ENCODE results near the gene ACOX1. TPM values are rescaled to one million over a fixed set of nuclear protein-coding genes. Genes with fewer than 3 reads are reported as not detected.

ACOX1 gene
- total and polyA plus RNA-seq, 4 donors = 32.7 to 63.6 (median 46.2) TPM

DNA sequence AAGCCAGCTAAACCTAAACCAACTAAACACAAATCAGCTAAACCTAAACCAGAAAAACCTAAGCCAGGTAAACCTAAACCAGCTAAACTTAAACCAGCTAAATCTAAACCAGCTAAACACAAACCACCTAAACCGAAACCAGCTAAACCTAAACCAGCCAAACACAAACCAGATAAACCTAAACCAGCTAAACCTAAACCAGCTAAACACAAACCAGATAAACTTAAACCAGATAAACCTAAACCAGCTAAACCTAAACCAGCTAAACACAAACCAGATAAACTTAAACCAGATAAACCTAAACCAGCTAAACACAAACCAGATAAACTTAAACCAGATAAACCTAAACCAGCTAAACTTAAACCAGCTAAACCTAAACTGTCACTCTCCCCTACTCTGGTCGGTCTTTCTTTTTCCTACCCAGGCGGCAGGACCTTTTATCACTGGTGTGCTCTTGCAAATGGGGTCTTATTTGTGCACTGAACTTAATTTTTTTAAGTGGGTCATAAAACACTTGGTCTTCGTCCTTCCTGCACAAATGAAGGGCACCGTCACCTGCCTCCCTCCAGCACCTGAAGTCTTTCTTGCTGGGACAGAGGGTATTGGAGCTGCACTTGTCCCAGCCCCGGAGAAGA, 41.0 kb upstream of the ACOX1 start:
- H3K9me3 ChIP-seq (ENCODE audit: control insufficient read depth, insufficient read depth, low read length) = no peaks in the 10 kb centered on the region

DNA sequence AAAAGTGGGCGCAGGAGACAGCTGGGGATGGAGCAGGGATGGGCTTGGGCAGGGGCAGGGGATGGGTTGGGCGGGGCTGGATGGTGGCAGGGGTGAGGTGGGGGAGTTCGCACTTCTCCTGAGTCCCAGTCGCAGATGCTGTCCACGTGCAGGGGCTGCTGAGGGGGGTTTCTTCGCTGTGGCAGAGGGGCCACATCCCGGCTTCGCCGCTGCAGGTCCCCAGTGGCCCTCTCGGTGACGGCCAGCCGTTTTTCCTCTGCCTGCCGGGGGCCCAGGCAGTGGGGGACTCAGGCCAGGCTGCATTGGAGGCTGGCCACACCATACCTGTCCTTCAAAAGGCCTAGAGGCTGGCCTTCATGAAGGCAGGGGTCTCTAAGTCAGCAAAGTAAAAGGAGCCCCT, 39.8 kb upstream of the ACOX1 start:
- no peak overlapping the region for H3K4me3 ChIP-seq (ENCODE audit: low read depth, low read length)
- H3K9me3 ChIP-seq (ENCODE audit: control insufficient read depth, insufficient read depth, low read length) = no peaks in the 10 kb centered on the region
- H3K27ac ChIP-seq (ENCODE audit: low read depth, low read length) = no peak overlapping the region
- WGBS (ENCODE audit: insufficient coverage) = 80% methylated on average over 12 of the region's 13 CpGs
- H3K27me3 ChIP-seq (ENCODE audit: control insufficient read depth, insufficient read depth, low read length) = no peaks in the 10 kb centered on the region
- no peak for DNase-seq (ENCODE audit: low read depth in 4 of 6, low spot score in 6 of 6)
- H3K4me1 ChIP-seq (ENCODE audit: control insufficient read depth, insufficient read depth, low read length) = peaks cover 10% of the 10 kb centered on the region
- peaks cover 3% of the 10 kb centered on the region for H3K36me3 ChIP-seq (ENCODE audit: control insufficient read depth, insufficient read depth, low read length)

More for the DNA sequence above, 41.0 kb upstream of the ACOX1 start:
- H3K4me1 ChIP-seq (ENCODE audit: control insufficient read depth, insufficient read depth, low read length) = no peaks in the 10 kb centered on the region
- H3K27ac ChIP-seq (ENCODE audit: low read depth, low read length) = no peak overlapping the region
- WGBS (ENCODE audit: insufficient coverage) = 100% methylated on average over 1 of the region's 6 CpGs
- no peak for DNase-seq (ENCODE audit: low read depth in 4 of 6, low spot score in 6 of 6)
- no peak overlapping the region for H3K4me3 ChIP-seq (ENCODE audit: low read depth, low read length)
- peaks cover 3% of the 10 kb centered on the region for H3K36me3 ChIP-seq (ENCODE audit: control insufficient read depth, insufficient read depth, low read length)
- no peaks in the 10 kb centered on the region for H3K27me3 ChIP-seq (ENCODE audit: control insufficient read depth, insufficient read depth, low read length)

DNA sequence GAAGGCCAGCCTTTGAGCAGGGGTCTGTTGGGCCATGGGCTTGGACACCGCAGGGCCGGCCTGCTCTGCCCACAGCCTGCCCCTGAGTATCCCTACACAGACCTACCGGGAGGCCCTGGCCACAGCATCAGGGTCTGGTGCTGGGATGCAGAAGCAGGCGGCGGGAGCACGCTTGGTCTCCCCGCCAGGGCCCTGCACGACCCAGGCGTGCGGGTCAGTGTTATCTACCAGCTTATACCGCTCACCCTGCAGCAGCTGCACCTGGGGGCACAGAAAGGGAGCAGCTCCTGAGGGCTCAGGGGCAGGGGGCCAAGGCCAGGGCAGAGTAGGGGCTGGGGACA, 39.3 kb upstream of the ACOX1 start:
- WGBS (ENCODE audit: insufficient coverage) = 78% methylated on average over 10 of the region's 11 CpGs
- DNase-seq (ENCODE audit: low read depth in 4 of 6, low spot score in 6 of 6) = no peak
- H3K9me3 ChIP-seq (ENCODE audit: control insufficient read depth, insufficient read depth, low read length) = no peaks in the 10 kb centered on the region

DNA sequence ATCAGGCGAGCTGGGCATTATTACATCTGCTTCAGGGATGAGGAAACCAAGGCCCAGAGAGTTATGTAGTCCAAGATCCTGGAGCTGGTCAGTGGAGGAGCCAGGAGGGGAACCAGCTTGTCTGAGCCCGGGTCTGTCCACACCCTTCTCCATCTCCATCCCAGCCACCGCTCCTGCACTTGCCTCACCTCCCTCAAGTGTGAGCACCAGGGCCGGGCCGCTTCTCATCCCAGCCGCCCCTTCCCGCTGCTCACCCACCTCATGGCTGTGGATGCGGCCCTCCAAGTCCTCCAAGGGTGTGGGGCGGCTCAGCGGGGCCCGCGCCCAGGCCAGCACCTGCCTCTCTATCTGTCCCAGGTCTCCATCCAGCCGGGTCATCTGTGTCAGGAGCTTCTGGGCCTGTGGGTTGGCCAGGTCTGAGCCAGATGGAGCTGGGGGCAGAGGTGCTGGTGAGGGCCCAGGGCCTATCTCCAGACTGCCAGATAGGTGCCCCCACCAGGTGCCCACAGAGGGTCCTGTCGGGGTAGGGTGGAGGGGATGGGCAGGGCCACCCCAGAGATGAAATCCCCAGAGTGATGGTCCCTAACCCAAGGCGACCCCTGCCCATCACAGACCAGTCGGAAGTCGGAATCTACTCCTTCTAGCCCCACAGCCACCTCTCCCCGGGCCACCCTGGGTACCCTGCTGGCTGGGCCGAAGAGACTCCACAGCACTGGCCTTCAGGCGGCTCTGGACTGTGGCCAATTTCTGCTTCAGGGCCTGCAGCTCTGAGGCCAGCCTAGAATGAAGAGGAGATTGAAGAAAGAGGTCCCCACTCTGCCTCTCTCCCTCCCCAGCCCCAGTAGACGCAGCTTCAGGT, 38.7 kb upstream of the ACOX1 start:
- Histone ChIP-seq H3K27me3 (ENCODE audit: control insufficient read depth, insufficient read depth, low read length) (no peaks in the 10 kb centered on the region), H3K4me1 (ENCODE audit: control insufficient read depth, insufficient read depth, low read length) (peaks cover 10% of the 10 kb centered on the region), H3K36me3 (ENCODE audit: control insufficient read depth, insufficient read depth, low read length) (peaks cover 3% of the 10 kb centered on the region), H3K9me3 (ENCODE audit: control insufficient read depth, insufficient read depth, low read length) (no peaks in the 10 kb centered on the region), H3K27ac (ENCODE audit: low read depth, low read length) (no peak overlapping the region), H3K4me3 (ENCODE audit: low read depth, low read length) (no peak overlapping the region)
- WGBS (ENCODE audit: insufficient coverage) = 86% methylated on average over 19 of the region's 21 CpGs
- no peak for DNase-seq (ENCODE audit: low read depth in 4 of 6, low spot score in 6 of 6)

More for the DNA sequence above, 39.3 kb upstream of the ACOX1 start:
- Histone ChIP-seq H3K4me1 (ENCODE audit: control insufficient read depth, insufficient read depth, low read length) (peaks cover 10% of the 10 kb centered on the region), H3K4me3 (ENCODE audit: low read depth, low read length) (no peak overlapping the region), H3K27me3 (ENCODE audit: control insufficient read depth, insufficient read depth, low read length) (no peaks in the 10 kb centered on the region), H3K36me3 (ENCODE audit: control insufficient read depth, insufficient read depth, low read length) (peaks cover 3% of the 10 kb centered on the region), H3K27ac (ENCODE audit: low read depth, low read length) (no peak overlapping the region)

DNA sequence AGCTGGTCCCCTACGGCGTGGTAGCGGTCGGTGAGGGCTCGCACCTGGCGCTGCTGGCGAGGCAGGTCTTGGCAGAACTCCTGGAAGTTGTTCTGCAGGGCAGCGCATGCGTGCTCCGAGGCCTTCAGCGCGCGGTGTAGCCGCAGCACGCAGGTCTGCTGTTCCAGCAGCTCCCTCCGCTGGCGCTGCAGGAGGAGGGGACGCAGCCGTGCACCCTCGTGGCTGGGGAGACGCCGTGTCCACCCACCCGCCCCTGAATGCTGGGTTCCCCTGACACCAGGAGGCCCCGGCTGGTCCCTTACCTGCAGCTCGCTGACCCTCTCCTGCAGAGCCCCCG, 35.9 kb upstream of the ACOX1 start:
- DNase-seq (ENCODE audit: low read depth in 4 of 6, low spot score in 6 of 6) = no peak

DNA sequence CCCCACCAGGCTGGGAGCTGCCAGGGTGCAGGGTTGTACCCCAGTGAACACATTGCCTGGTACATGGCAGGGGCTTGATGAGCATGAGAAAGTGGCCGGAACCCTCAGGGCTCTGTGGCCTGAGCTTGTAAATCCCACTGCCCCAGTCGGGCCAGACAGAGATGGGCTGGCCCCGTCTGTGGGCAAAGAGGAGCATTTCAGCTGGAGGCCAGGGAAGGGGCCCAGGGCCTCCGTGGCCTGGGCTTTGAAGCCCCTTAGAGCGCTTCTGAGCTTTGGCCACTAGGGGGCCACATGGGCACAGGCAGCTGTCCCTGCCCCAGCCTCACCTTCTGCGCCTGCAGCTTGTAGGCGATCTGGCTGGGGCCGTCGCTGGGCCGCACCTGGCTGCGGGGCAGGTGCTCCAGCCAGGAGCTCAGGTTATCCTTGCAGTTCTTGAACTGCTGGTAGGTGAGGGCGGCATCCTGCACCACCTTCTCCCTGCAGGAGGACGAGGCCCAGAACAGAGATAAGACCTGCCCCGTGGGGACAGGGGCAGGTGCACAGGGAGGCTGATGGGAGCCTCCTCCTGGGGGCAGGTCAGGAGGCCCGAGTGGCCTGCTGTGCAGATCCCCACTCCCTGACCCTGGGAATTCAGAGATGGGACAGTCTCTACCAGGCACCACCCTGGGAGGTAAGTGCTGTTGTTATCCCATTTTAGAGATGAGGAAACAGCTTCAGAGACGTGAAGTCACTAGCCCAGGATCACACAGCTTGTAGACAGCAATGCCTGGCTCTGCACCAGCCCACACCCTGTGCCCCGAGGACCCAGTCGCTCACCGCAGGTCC, 35.3 kb upstream of the ACOX1 start:
- Histone ChIP-seq H3K36me3 (ENCODE audit: control insufficient read depth, insufficient read depth, low read length) (peaks cover 8% of the 10 kb centered on the region), H3K27ac (ENCODE audit: low read depth, low read length) (no peak overlapping the region), H3K9me3 (ENCODE audit: control insufficient read depth, insufficient read depth, low read length) (no peaks in the 10 kb centered on the region), H3K27me3 (ENCODE audit: control insufficient read depth, insufficient read depth, low read length) (no peaks in the 10 kb centered on the region), H3K4me3 (ENCODE audit: low read depth, low read length) (no peak overlapping the region), H3K4me1 (ENCODE audit: control insufficient read depth, insufficient read depth, low read length) (peaks cover 10% of the 10 kb centered on the region)
- DNase-seq (ENCODE audit: low read depth in 4 of 6, low spot score in 6 of 6) = peak in 2 of 6 donors; percentile 79 to 81
- WGBS (ENCODE audit: insufficient coverage) = 30% methylated on average over 19 of the region's 19 CpGs

More for the DNA sequence above, 35.9 kb upstream of the ACOX1 start:
- 83% methylated on average over 26 of the region's 26 CpGs for WGBS (ENCODE audit: insufficient coverage)
- Histone ChIP-seq H3K27me3 (ENCODE audit: control insufficient read depth, insufficient read depth, low read length) (no peaks in the 10 kb centered on the region), H3K4me1 (ENCODE audit: control insufficient read depth, insufficient read depth, low read length) (peaks cover 10% of the 10 kb centered on the region), H3K4me3 (ENCODE audit: low read depth, low read length) (no peak overlapping the region), H3K9me3 (ENCODE audit: control insufficient read depth, insufficient read depth, low read length) (no peaks in the 10 kb centered on the region), H3K27ac (ENCODE audit: low read depth, low read length) (no peak overlapping the region), H3K36me3 (ENCODE audit: control insufficient read depth, insufficient read depth, low read length) (peaks cover 5% of the 10 kb centered on the region)

DNA sequence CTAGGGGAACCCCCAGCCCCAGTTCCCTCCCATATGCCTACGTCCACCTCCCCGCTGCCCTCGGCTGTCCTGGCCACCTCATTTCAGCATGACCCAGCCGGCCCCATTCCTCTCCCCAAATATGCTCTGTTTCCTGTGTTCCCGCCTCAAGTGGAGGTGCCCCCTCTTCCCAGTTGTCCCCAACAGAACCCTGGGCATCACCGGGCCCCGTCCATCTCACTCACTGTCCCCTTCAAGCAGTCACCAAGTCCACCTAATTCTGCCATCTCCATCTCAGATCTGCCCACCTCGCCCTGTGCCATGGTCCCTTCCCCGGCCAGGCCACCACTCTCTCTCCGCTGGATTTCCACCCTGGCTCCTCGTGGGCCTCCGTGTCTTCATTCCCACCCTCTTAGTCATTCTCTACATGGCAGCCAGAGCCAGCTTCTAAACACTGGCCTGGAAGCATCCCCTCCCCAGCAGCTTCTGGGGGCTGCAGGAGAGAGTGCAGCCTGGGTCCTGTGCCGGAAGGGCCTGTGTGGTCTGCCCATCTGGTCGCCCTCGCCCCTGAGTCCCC, 34.5 kb upstream of the ACOX1 start:
- Histone ChIP-seq H3K27me3 (ENCODE audit: control insufficient read depth, insufficient read depth, low read length) (no peaks in the 10 kb centered on the region), H3K4me3 (ENCODE audit: low read depth, low read length) (no peak overlapping the region), H3K9me3 (ENCODE audit: control insufficient read depth, insufficient read depth, low read length) (no peaks in the 10 kb centered on the region), H3K4me1 (ENCODE audit: control insufficient read depth, insufficient read depth, low read length) (peaks cover 10% of the 10 kb centered on the region), H3K27ac (ENCODE audit: low read depth, low read length) (no peak overlapping the region), H3K36me3 (ENCODE audit: control insufficient read depth, insufficient read depth, low read length) (peaks cover 16% of the 10 kb centered on the region)
- 88% methylated on average over 15 of the region's 15 CpGs for WGBS (ENCODE audit: insufficient coverage)
- DNase-seq (ENCODE audit: low read depth in 4 of 6, low spot score in 6 of 6) = no peak

DNA sequence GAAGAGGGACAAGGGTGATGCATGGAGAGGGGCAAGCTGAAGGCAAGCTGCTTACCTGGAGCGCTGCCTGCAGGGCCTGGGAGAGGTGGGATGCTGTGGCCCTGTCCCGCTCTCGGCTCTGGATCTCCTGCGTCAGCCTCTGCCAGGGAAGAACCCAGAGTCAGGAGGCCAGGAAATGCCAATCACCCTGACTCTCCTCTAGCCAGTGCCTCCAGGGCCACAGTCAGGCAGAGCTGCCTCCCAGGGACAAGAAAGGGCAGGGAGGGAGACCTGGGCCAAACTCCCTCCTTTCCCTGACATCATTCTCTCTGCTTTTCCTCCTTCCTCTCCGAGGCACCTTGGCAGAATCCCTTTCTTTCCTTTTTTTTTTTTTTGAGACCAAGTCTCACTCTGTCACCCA, 33.0 kb upstream of the ACOX1 start:
- H3K36me3 ChIP-seq (ENCODE audit: control insufficient read depth, insufficient read depth, low read length) = peaks cover 26% of the 10 kb centered on the region
- no peaks in the 10 kb centered on the region for H3K27me3 ChIP-seq (ENCODE audit: control insufficient read depth, insufficient read depth, low read length)
- H3K9me3 ChIP-seq (ENCODE audit: control insufficient read depth, insufficient read depth, low read length) = no peaks in the 10 kb centered on the region
- H3K27ac ChIP-seq (ENCODE audit: low read depth, low read length) = no peak overlapping the region
- no peak overlapping the region for H3K4me3 ChIP-seq (ENCODE audit: low read depth, low read length)
- H3K4me1 ChIP-seq (ENCODE audit: control insufficient read depth, insufficient read depth, low read length) = peaks cover 10% of the 10 kb centered on the region
- 91% methylated on average over 5 of the region's 5 CpGs for WGBS (ENCODE audit: insufficient coverage)
- DNase-seq (ENCODE audit: low read depth in 4 of 6, low spot score in 6 of 6) = no peak

DNA sequence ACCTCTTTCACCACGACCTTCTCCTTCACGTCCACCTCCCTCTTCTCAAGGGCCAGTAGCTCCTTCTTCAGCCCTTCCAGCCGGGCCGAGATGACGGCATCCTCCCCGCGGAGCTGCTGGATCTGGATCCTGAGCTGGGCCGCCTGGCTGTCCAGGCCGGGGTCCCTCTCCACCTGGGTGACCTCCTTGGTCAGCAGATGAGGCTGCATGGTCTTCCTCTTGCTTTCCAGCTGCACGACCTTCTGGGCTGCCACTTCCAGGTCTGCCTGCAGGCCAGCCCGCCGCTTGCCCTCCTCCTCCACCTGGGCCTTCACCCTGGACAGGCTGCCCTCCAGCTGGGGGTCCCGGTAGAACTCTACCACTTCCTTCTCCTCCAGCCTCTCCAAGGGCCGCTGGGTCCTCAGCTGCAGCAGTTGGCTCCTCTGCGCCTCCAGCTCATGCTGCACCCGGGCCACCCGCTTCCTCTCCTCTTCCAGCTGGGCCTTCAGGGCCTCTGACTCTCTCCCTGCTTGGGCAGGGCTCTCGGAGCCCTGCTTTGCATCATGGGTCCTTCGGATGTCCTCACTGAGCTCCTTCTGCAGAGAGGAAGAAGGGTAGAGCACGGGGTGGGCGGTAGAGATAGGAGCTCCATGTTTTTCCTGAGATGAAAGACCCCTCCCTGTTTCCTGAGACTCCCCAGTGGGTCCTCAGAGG, 31.1 kb upstream of the ACOX1 start:
- Histone ChIP-seq H3K9me3 (ENCODE audit: control insufficient read depth, insufficient read depth, low read length) (no peaks in the 10 kb centered on the region), H3K36me3 (ENCODE audit: control insufficient read depth, insufficient read depth, low read length) (peaks cover 39% of the 10 kb centered on the region), H3K27ac (ENCODE audit: low read depth, low read length) (no peak overlapping the region), H3K4me3 (ENCODE audit: low read depth, low read length) (no peak overlapping the region), H3K4me1 (ENCODE audit: control insufficient read depth, insufficient read depth, low read length) (peaks cover 18% of the 10 kb centered on the region), H3K27me3 (ENCODE audit: control insufficient read depth, insufficient read depth, low read length) (no peaks in the 10 kb centered on the region)
- DNase-seq (ENCODE audit: low read depth in 4 of 6, low spot score in 6 of 6) = no peak
- 88% methylated on average over 19 of the region's 21 CpGs for WGBS (ENCODE audit: insufficient coverage)
